ENCODE results near the gene CACNA2D3.
"Not testable (repeated sequence)": the region's sequence is repeated elsewhere in the genome, so short reads cannot be mapped to it uniquely, and the experiment has no call there.

Gene CACNA2D3

DNA sequence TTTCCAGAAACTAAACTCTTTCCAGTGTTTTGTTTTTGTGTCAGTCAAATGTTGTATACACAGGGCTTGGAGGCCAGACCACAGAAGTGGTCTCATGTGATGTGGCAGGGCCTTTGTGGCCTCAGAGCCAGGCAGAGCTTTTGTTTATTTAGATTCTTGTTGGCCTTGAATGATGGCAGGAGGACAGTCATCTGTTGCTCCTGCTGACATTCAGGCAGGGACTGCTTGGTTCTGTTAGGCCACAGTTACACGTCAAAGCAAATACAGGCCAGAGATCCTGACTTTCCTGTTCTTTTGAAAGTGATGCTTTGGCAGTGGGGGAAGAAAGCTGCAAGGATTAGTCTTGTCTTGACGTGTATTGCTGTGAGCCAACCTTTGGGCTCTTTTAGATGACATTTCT lies 325.1 kb downstream of the CACNA2D3 start:
- H3K27ac ChIP-seq, result no peak overlapping the region
- TF ChIP-seq, protein P1, sequence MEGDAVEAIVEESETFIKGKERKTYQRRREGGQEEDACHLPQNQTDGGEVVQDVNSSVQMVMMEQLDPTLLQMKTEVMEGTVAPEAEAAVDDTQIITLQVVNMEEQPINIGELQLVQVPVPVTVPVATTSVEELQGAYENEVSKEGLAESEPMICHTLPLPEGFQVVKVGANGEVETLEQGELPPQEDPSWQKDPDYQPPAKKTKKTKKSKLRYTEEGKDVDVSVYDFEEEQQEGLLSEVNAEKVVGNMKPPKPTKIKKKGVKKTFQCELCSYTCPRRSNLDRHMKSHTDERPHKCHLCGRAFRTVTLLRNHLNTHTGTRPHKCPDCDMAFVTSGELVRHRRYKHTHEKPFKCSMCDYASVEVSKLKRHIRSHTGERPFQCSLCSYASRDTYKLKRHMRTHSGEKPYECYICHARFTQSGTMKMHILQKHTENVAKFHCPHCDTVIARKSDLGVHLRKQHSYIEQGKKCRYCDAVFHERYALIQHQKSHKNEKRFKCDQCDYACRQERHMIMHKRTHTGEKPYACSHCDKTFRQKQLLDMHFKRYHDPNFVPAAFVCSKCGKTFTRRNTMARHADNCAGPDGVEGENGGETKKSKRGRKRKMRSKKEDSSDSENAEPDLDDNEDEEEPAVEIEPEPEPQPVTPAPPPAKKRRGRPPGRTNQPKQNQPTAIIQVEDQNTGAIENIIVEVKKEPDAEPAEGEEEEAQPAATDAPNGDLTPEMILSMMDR (IDR thresholded peaks at IDR 0.05; ENCODE audit: low read depth, low read length), result no peak
- no peak overlapping the region for H3K4me3 ChIP-seq (ENCODE audit: low read depth, low read length)
- no peaks in the 10 kb centered on the region for H3K9me3 ChIP-seq (ENCODE audit: severe bottlenecking)
- no peaks in the 10 kb centered on the region for H3K27me3 ChIP-seq (ENCODE audit: insufficient read depth, low read depth, severe bottlenecking)
- no peaks in the 10 kb centered on the region for H3K36me3 ChIP-seq
- no peak for DNase-seq

DNA sequence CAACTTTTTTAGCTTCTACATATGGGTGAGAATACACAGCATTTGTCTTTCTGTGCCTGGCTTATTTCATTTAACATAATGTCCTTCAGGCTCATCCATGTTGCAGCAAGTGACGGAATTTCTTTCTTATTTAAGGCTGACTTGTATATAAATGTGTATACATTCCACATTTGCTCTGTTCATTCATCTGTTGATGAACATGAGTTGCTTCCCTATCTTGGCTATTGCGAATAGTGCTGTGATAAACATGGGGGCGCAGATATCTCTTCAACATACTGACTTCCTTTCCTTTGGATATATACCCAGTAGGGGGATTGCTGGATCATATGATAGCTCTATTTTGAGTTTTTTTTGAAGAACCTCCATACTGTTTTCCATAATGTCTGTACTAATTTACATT lies 332.5 kb downstream of the CACNA2D3 start:
- Histone ChIP-seq H3K27me3 (ENCODE audit: insufficient read depth, low read depth, severe bottlenecking) (no peaks in the 10 kb centered on the region), H3K4me3 (ENCODE audit: low read depth, low read length) (no peak overlapping the region), H3K27ac (no peak overlapping the region), H3K9me3 (ENCODE audit: severe bottlenecking) (peaks cover 2% of the 10 kb centered on the region), H3K36me3 (no peaks in the 10 kb centered on the region)
- no peak for DNase-seq
- TF ChIP-seq, protein P1 (IDR thresholded peaks at IDR 0.05; ENCODE audit: low read depth, low read length), result no peak

DNA sequence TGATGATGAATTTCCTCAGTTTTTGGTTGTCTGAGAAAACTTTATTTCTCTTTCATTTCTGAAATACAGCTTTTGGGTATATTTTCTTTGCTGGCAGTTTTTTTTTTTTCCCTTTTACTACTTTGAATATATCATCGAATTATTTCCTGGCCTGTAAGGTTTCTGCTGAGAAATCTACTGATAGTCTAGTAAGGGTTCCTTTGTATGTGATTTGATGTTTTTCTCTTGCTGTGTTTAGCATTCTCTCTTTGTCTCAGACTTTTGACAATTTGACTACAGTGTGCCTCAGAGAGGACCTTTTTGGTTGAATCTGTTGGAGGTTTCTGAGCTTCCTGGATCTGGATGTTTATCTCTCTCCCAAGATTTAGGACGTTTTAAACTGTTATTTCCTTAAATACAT lies 336.0 kb downstream of the CACNA2D3 start:
- H3K27ac ChIP-seq, result no peak overlapping the region
- H3K4me3 ChIP-seq (ENCODE audit: low read depth, low read length), result no peak overlapping the region

DNA sequence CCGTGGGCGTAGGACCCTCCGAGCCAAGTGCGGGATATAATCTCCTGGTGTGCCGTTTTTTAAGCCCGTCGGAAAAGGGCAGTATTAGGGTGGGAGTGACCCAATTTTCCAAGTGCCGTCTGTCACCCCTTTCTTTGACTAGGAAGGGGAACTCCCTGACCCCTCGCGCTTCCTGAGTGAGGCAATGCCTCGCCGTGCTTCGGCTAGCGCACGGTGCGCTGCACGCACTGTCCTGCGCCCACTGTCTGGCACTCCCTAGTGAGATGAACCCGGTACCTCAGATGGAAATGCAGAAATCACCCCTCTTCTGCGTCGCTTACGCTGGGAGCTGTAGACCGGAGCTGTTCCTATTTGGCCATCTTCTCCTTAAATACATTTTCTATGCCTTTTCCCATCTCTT lies 342.2 kb downstream of the CACNA2D3 start:
- not testable (repeated sequence) for H3K4me3 ChIP-seq (ENCODE audit: low read depth, low read length); H3K27ac ChIP-seq; H3K9me3 ChIP-seq (ENCODE audit: severe bottlenecking); H3K36me3 ChIP-seq; DNase-seq; H3K27me3 ChIP-seq (ENCODE audit: insufficient read depth, low read depth, severe bottlenecking)

More for the DNA sequence above, 336.0 kb downstream of the CACNA2D3 start:
- no peaks in the 10 kb centered on the region for H3K36me3 ChIP-seq
- no peak for DNase-seq
- H3K9me3 ChIP-seq (ENCODE audit: severe bottlenecking), result peaks cover 2% of the 10 kb centered on the region
- TF ChIP-seq, protein P1 (IDR thresholded peaks at IDR 0.05; ENCODE audit: low read depth, low read length), result no peak
- no peaks in the 10 kb centered on the region for H3K27me3 ChIP-seq (ENCODE audit: insufficient read depth, low read depth, severe bottlenecking)

DNA sequence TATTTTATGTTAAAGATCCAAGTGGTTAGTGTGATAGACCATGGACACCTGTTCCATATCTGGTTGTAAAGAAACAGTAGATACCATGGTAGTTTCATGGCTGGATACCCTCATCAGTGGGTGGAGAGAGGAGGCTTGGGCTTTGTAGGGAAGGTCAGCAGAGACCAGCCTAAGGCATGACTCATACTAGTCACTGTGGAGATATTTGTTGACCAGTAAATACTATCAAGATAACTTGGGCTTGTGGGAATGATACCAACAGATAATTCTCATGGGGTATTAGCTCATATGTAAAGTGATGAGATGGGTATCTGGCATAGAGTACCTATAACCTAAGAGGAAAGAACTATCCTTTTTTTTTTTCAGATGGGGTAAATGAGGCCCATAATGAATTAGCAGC lies 354.5 kb downstream of the CACNA2D3 start:
- H3K4me3 ChIP-seq (ENCODE audit: low read depth, low read length), result no peak overlapping the region
- H3K36me3 ChIP-seq, result no peaks in the 10 kb centered on the region
- TF ChIP-seq, protein P1 (IDR thresholded peaks at IDR 0.05; ENCODE audit: low read depth, low read length), result no peak
- no peak for DNase-seq
- no peaks in the 10 kb centered on the region for H3K27me3 ChIP-seq (ENCODE audit: insufficient read depth, low read depth, severe bottlenecking)
- H3K9me3 ChIP-seq (ENCODE audit: severe bottlenecking), result no peaks in the 10 kb centered on the region
- no peak overlapping the region for H3K27ac ChIP-seq

DNA sequence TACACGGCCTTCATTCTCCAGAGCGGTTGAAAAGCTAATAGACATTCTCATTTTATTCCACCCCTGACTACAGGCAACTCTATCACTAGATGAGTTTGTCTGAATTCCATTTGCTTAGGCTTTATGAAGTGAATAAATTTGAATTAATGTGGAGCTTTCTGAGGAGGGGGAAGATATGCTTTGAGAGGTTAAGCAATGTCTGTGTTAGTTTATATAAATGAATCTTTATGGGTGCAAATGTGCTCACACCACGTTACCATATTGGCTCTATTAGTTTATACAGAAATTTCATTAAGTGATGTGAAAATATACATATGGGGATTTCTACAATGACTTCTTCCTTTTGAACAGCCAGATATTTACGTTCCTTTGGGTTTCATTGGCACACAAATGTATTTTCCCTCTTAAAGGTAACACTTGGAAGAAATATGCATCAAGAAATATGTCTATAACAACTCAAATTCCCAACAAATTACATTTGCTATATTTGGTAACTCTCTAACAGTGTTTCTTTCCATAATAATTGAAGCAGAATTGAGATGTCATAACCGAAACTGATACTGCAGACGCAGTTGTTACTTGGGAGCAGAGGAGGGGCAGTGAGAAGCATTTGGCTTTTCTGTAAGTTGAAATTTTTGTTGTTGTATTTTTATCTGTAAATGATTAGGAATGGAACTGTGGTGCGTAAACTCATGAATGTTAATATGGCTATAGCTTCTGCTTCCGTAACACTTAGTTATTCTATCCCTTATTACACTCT lies 359.4 kb downstream of the CACNA2D3 start:
- no peaks in the 10 kb centered on the region for H3K27me3 ChIP-seq (ENCODE audit: insufficient read depth, low read depth, severe bottlenecking)
- no peaks in the 10 kb centered on the region for H3K36me3 ChIP-seq
- H3K4me3 ChIP-seq (ENCODE audit: low read depth, low read length), result no peak overlapping the region
- TF ChIP-seq, protein P1 (IDR thresholded peaks at IDR 0.05; ENCODE audit: low read depth, low read length), result no peak
- DNase-seq, result no peak
- no peak overlapping the region for H3K27ac ChIP-seq
- no peaks in the 10 kb centered on the region for H3K9me3 ChIP-seq (ENCODE audit: severe bottlenecking)

All from WERI-Rb-1 (cell line).